ENCODE data around the gene CSF1.

The CSF1 gene

DNA sequence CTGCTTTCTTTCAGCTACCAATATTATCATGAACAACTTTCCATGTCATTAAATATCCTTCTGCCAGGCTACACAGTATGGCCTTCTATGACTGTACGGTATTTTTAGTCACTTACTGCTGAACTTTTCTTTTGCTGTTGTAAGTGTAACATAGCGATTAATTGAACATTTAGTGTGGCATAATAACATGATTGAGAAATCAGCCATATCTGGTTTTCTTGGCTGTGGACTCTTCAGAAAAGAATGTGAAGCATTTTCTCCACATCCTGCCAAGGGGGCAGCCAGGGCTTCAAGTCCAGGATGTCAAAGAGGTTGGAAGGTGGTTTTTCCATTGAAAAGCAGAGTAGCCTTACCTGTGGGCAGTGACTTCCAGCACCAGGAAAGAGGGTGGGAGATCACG is 65.1 kb downstream of the CSF1 start:
- no peaks in the 10 kb centered on the region for H3K27me3 ChIP-seq (ENCODE audit: low read depth, low read length)
- H3K27ac ChIP-seq (ENCODE audit: low read length), result no peak overlapping the region
- H3K9me3 ChIP-seq (ENCODE audit: control insufficient read depth in 1 of 2, low read length in 2 of 2), result no peaks in the 10 kb centered on the region
- no peaks in the 10 kb centered on the region for H3K36me3 ChIP-seq (ENCODE audit: control insufficient read depth in 1 of 2, insufficient read depth in 2 of 2, low read length in 2 of 2)
- no peaks in the 10 kb centered on the region for H3K4me1 ChIP-seq (ENCODE audit: control insufficient read depth in 1 of 2, insufficient read depth in 2 of 2, low read length in 2 of 2)
- no peak overlapping the region for H3K4me3 ChIP-seq (ENCODE audit: low read depth in 1 of 2, low read length in 2 of 2)

DNA sequence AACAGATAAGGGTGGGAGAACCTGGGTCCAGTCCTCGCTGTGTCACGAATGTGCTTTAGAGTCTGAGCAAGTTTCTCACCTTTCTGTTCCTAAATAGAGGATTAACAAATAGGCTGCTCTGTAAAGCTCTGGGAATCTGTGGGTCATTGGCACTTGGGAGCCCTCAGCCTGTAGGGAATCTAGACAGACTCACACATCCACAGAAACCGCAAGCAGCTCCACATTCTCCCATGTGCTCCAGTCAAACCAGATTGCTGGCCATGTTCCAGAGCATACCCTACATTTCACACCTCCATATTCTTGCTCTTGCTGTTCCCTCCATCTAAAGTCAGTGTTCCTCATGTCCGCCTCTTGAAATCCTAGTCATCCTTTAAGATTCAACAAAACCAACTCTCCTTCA is 66.1 kb downstream of the CSF1 start:
- no peaks in the 10 kb centered on the region for H3K27me3 ChIP-seq (ENCODE audit: low read depth, low read length)
- no peaks in the 10 kb centered on the region for H3K36me3 ChIP-seq (ENCODE audit: control insufficient read depth in 1 of 2, insufficient read depth in 2 of 2, low read length in 2 of 2)
- H3K4me1 ChIP-seq (ENCODE audit: control insufficient read depth in 1 of 2, insufficient read depth in 2 of 2, low read length in 2 of 2), result no peaks in the 10 kb centered on the region
- H3K4me3 ChIP-seq (ENCODE audit: low read depth in 1 of 2, low read length in 2 of 2), result no peak overlapping the region
- no peak overlapping the region for H3K27ac ChIP-seq (ENCODE audit: low read length)
- no peaks in the 10 kb centered on the region for H3K9me3 ChIP-seq (ENCODE audit: control insufficient read depth in 1 of 2, low read length in 2 of 2)

DNA sequence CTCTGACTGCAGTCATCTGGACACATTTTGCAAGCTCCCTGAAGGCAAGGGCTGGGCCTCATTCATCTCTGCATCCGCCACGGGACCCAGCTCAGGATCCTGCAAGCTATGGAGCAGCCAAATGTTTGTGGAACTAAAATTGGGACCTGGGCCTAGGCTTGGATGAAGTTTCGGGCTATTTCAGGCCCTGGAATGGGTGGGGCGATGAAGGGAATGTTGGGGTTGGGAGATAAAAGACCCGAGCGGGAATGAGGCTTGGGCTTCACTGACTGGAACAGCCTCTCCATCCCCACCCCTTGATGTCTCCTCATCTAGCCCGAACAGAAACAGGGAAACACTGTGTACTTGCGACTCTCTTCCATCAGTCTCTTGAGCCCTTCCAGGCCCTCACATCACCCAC is 66.6 kb downstream of the CSF1 start:
- no peaks in the 10 kb centered on the region for H3K27me3 ChIP-seq (ENCODE audit: low read depth, low read length)
- H3K36me3 ChIP-seq (ENCODE audit: control insufficient read depth in 1 of 2, insufficient read depth in 2 of 2, low read length in 2 of 2), result no peaks in the 10 kb centered on the region
- no peak overlapping the region for H3K27ac ChIP-seq (ENCODE audit: low read length)
- no peak overlapping the region for H3K4me3 ChIP-seq (ENCODE audit: low read depth in 1 of 2, low read length in 2 of 2)
- no peaks in the 10 kb centered on the region for H3K9me3 ChIP-seq (ENCODE audit: control insufficient read depth in 1 of 2, low read length in 2 of 2)
- H3K4me1 ChIP-seq (ENCODE audit: control insufficient read depth in 1 of 2, insufficient read depth in 2 of 2, low read length in 2 of 2), result no peaks in the 10 kb centered on the region

DNA sequence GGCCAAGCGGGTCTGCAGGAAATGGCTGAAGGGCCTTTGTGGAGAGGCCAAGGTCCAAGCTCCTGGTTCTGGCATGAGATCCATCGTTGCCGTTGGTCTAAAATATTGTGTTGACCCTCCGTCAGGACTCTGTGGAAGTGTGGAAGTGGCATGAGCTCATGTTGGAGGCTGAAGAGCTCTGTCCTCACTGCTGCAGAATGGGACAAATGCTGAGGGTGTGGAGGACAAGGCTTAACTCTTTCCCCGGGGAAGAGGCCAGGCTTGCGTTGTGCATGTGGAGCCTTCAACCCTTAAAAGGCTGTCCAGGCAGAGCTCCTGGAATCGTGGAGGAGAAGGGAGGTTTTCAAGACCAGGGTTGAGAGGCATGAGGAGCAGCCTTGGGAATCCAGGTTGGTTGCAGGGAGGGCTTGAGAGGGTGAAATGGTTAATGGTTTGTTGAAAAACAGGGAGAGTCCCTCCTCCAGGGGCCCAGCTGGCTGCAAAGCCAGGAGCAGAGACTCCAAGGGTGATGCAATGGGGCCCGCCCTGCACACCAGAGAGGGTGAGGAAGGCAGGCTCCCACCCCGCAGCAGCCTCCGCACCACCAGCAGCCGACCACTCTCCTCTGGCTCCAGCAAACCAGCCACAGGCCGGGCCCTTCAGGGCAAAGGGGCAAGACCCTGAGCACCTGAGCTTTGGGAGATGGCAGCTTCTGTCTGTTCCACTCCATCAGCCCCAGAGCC is 67.2 kb downstream of the CSF1 start:
- no peaks in the 10 kb centered on the region for H3K27me3 ChIP-seq (ENCODE audit: low read depth, low read length)
- no peaks in the 10 kb centered on the region for H3K36me3 ChIP-seq (ENCODE audit: control insufficient read depth in 1 of 2, insufficient read depth in 2 of 2, low read length in 2 of 2)
- no peaks in the 10 kb centered on the region for H3K9me3 ChIP-seq (ENCODE audit: control insufficient read depth in 1 of 2, low read length in 2 of 2)
- H3K4me3 ChIP-seq (ENCODE audit: low read depth in 1 of 2, low read length in 2 of 2), result no peak overlapping the region
- no peaks in the 10 kb centered on the region for H3K4me1 ChIP-seq (ENCODE audit: control insufficient read depth in 1 of 2, insufficient read depth in 2 of 2, low read length in 2 of 2)
- no peak overlapping the region for H3K27ac ChIP-seq (ENCODE audit: low read length)

DNA sequence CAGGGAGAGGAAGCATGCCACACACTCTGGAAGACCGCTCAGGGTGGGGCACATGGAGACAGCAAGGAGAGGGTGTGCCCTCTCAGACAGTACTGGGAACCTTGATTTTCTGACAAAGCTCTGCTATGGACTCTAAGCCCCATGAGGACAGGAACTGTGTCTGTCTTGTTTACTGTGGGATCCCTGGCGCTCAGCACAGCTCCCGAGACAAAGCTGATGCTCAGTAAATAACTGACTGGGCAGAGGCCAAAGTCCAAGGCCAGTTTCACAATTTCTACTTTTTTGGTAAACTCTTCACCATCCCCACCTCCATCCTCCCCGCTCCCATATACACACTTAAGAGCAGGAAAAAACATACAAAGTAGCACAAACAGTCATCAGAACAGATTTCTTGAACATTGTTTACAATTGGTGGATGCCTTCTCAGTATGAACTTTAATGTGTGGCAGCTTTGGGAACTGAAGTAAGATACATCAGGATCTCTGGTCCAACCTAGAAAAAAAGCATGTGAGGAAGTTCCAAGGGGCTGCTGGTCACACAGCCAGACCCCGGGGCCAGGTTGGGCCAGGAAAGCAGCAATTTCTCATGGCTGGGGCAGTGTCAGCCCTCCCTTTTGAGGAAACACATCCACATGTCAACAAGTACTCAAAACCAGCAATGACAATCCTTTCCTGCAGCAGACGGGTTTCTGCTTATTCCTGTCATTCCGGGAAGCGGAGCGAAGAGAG is 68.3 kb downstream of the CSF1 start:
- H3K4me1 ChIP-seq (ENCODE audit: control insufficient read depth in 1 of 2, insufficient read depth in 2 of 2, low read length in 2 of 2), result peaks cover 0 to 3% of the 10 kb centered on the region in 2 donors
- no peaks in the 10 kb centered on the region for H3K36me3 ChIP-seq (ENCODE audit: control insufficient read depth in 1 of 2, insufficient read depth in 2 of 2, low read length in 2 of 2)
- no peak overlapping the region for H3K27ac ChIP-seq (ENCODE audit: low read length)
- H3K27me3 ChIP-seq (ENCODE audit: low read depth, low read length), result no peaks in the 10 kb centered on the region
- no peaks in the 10 kb centered on the region for H3K9me3 ChIP-seq (ENCODE audit: control insufficient read depth in 1 of 2, low read length in 2 of 2)
- H3K4me3 ChIP-seq (ENCODE audit: low read depth in 1 of 2, low read length in 2 of 2), result no peak overlapping the region

DNA sequence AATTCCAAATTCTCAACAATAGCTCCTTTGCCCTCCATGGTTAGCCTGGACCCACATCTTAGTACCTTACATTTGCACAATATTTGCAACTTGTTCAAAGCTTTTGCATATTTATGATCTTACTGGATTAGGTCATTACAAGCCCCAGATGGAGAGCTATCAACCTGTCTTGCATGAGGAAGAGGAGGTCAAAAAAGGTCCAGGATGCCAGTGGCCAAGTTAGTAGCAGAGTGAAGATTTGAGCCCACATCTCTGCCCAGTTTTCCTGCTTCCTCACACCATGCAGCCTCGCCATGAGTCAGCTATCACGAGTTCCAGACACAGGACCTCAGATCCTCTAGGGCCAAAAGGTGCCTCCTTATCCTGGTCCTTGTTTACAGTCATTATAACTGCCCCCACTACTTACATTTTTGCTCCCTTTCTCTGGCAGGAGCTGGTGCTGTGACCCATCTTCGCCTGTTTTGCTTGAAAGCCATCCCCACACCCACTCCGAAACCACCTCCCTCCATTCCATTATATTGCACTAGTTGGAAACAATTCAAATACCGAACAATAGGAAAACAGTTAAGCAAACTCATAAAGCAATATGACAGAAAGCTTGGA is 68.9 kb downstream of the CSF1 start:
- Histone ChIP-seq H3K36me3 (ENCODE audit: control insufficient read depth in 1 of 2, insufficient read depth in 2 of 2, low read length in 2 of 2) (no peaks in the 10 kb centered on the region), H3K4me3 (ENCODE audit: low read depth in 1 of 2, low read length in 2 of 2) (no peak overlapping the region), H3K27ac (ENCODE audit: low read length) (no peak overlapping the region), H3K9me3 (ENCODE audit: control insufficient read depth in 1 of 2, low read length in 2 of 2) (no peaks in the 10 kb centered on the region), H3K4me1 (ENCODE audit: control insufficient read depth in 1 of 2, insufficient read depth in 2 of 2, low read length in 2 of 2) (peaks cover 4 to 6% of the 10 kb centered on the region in 2 donors), H3K27me3 (ENCODE audit: low read depth, low read length) (no peaks in the 10 kb centered on the region)

Data from muscle layer of duodenum (tissue), 2 donors.